ENCODE results near the gene HSPA4.

HSPA4 gene

GRCh38 chr5:133086366-133086875 is 34.6 kb downstream of the HSPA4 start:
- TF ChIP-seq EP300 (IDR thresholded peaks at IDR 0.05; ENCODE audit: borderline replicate concordance) (no peak), TEAD4 (IDR thresholded peaks at IDR 0.05) (no peak), YY1 (IDR thresholded peaks at IDR 0.05; ENCODE audit: low read depth) (no peak), USF1 (IDR thresholded peaks at IDR 0.05) (no peak), EGR1 (IDR thresholded peaks at IDR 0.05) (no peak), ZBTB7A (IDR thresholded peaks at IDR 0.05; ENCODE audit: low read depth) (no peak), MAX (IDR thresholded peaks at IDR 0.05) (no peak), CREB1 (IDR thresholded peaks at IDR 0.05; ENCODE audit: low read depth) (no peak), CEBPB (IDR thresholded peaks at IDR 0.05) (no peak), NFIC (IDR thresholded peaks at IDR 0.05) (no peak), TCF12 (IDR thresholded peaks at IDR 0.05; ENCODE audit: low read depth) (no peak), REST (IDR thresholded peaks at IDR 0.05; ENCODE audit: low read depth) (no peak)

- no peak for TF ChIP-seq NFIC (IDR thresholded peaks at IDR 0.05)
- TF ChIP-seq EGR1 (IDR thresholded peaks at IDR 0.05) = no peak
- no peak for TF ChIP-seq CREB1 (IDR thresholded peaks at IDR 0.05; ENCODE audit: low read depth)
- TF ChIP-seq USF1 (IDR thresholded peaks at IDR 0.05) = no peak
- TF ChIP-seq CEBPB (IDR thresholded peaks at IDR 0.05) = no peak
- no peak for TF ChIP-seq TCF12 (IDR thresholded peaks at IDR 0.05; ENCODE audit: low read depth)
These were observed 36.3 kb downstream of the HSPA4 start for GRCh38 chr5:133088064-133088463.

GRCh38 chr5:133091034-133091433 is 39.2 kb downstream of the HSPA4 start:
- TF ChIP-seq TEAD4 (IDR thresholded peaks at IDR 0.05) = no peak
- no peak for TF ChIP-seq ZBTB7A (IDR thresholded peaks at IDR 0.05; ENCODE audit: low read depth)
- TF ChIP-seq MAX (IDR thresholded peaks at IDR 0.05) = no peak
- no peak for TF ChIP-seq NFIC (IDR thresholded peaks at IDR 0.05)
- no peak for TF ChIP-seq REST (IDR thresholded peaks at IDR 0.05; ENCODE audit: low read depth)

- TF ChIP-seq CREB1 (IDR thresholded peaks at IDR 0.05; ENCODE audit: low read depth) (no peak), NFIC (IDR thresholded peaks at IDR 0.05) (no peak), YY1 (IDR thresholded peaks at IDR 0.05; ENCODE audit: low read depth) (no peak), EGR1 (IDR thresholded peaks at IDR 0.05) (no peak), TCF12 (IDR thresholded peaks at IDR 0.05; ENCODE audit: low read depth) (no peak), TEAD4 (IDR thresholded peaks at IDR 0.05) (no peak), REST (IDR thresholded peaks at IDR 0.05; ENCODE audit: low read depth) (no peak), MAX (IDR thresholded peaks at IDR 0.05) (no peak), USF1 (IDR thresholded peaks at IDR 0.05) (no peak), FOXM1 (IDR thresholded peaks at IDR 0.05; ENCODE audit: borderline replicate concordance, low read depth) (no peak), ZBTB7A (IDR thresholded peaks at IDR 0.05; ENCODE audit: low read depth) (no peak), EP300 (IDR thresholded peaks at IDR 0.05; ENCODE audit: borderline replicate concordance) (no peak), TAF1 (IDR thresholded peaks at IDR 0.05; ENCODE audit: low read depth) (no peak), RAD21 (IDR thresholded peaks at IDR 0.05; ENCODE audit: low read depth) (no peak), CEBPB (IDR thresholded peaks at IDR 0.05) (no peak)
These were observed 54.5 kb downstream of the HSPA4 start for GRCh38 chr5:133106343-133106742.
